ENCODE results near the gene ATP5F1E.
"Not testable (repeated sequence)": the region's sequence is repeated elsewhere in the genome, so short reads cannot be mapped to it uniquely, and the experiment has no call there.

The ATP5F1E gene

DNA sequence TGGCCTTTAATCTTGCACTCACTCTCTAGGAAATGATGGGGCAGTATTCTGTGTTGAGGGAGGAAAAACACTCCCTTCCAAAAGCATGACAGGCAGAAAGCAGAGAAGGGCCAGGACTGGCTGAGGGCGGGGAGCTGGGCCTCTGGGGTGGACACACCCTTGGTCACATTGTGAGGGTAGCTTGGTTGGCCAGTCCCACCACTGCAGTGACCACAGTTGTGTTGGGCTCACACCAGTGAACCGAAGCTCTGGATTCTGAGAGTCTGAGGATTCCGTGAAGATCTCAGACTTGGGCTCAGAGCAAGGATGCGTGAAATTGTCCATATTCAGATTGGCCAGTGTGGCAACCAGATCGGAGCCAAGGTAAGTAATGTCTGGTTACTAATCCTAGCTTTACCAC, 12.9 kb downstream of the ATP5F1E start, which contains the start of gene TUBB1:
Gene TUBB1 (plus strand): TSS at position 213 of the 400 bp plus-strand sequence. CDS start 94 bp downstream, at position 307.
- no peak for DNase-seq (ENCODE audit: low spot score)

DNA sequence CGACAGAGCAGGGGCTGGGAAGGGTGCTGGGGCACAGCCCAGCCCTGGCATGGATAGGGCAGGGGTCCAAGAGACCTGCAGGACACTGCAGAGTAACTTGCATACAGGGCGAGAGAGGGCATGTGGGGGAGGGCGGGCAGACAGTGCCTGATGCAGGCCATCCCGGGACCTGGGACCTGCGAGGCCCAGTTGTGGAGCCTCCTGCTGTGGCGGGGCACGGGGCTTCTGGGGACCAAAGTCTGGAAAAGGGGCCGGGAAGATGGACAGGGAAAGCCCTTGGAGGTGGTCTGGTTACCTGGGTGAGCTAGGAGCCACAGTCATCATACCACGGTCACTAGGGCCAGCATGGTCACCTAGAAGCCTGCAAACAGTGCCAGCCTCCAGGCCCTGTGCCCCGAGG, 13.3 kb downstream of the ATP5F1E start:
- no peak for DNase-seq (ENCODE audit: low spot score)

DNA sequence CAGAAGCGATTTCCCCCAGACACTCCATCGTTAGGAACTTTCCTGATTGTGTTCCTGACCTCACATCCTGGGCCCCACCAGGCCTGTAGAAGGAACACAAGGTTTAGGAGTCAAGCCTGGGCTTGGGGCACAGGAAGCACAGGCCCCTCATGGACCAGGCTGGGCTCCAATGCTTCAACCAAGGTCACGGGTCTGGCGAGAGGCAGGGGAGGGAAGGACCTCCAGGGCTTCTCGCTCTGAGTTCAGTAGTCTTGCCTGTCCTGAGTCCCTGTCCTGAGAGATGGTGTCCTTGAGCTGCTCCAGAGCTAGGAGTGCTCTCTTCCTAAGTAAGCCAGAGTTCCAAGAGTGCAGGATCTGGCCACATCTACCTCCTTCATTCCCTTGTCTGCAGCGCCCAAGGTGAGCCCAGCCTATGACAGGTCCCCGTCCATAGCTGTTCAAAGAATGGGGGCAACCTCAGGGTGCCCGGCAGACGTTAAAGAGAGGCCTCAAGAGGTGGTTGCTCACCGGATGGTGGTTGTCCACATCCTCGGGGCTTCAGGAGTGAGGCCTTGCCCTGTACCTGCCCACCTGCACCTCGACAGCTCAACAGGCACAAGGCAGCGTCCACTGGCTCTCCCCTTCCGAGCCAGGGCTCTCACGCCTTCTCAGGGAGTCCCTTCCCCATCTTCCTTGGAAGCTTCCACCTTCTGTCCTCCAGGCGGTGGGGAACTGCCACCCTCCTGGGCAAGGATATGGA, 14.5 kb downstream of the ATP5F1E start:
- DNase-seq (ENCODE audit: low spot score): no peak

DNA sequence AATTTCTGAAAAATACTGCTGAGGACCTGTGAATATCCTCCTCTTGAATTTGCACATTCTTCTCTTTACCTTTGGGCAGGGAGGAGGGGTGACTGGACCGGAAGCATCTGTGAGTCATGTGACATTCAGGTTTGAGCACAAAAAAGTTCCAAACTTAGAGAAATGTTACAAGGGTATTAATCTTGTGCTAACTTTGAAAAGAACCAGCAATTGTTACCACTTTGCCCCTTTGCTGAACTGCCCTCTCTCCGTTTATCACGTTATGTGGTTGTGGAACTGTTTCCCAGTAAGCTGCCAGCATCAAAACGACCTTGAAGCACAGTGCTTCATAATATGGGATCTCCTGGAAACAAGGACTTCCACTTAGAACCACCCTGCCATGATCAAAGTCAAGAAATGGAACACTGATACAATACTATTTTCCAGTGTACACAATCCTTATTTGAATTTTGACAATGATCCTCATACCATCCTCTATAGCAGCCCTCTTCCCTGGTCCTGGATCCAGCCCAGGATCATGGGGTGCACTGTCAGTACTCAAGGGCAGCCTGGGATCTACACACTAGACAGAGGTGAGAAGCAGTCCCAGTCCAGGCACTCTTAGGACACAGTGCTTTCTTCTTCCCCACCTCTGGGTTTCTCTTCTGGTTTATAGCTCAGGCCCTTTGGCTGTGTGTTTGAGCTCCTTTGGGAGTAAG, 15.2 kb downstream of the ATP5F1E start:
- DNase-seq (ENCODE audit: low spot score): no peak

DNA sequence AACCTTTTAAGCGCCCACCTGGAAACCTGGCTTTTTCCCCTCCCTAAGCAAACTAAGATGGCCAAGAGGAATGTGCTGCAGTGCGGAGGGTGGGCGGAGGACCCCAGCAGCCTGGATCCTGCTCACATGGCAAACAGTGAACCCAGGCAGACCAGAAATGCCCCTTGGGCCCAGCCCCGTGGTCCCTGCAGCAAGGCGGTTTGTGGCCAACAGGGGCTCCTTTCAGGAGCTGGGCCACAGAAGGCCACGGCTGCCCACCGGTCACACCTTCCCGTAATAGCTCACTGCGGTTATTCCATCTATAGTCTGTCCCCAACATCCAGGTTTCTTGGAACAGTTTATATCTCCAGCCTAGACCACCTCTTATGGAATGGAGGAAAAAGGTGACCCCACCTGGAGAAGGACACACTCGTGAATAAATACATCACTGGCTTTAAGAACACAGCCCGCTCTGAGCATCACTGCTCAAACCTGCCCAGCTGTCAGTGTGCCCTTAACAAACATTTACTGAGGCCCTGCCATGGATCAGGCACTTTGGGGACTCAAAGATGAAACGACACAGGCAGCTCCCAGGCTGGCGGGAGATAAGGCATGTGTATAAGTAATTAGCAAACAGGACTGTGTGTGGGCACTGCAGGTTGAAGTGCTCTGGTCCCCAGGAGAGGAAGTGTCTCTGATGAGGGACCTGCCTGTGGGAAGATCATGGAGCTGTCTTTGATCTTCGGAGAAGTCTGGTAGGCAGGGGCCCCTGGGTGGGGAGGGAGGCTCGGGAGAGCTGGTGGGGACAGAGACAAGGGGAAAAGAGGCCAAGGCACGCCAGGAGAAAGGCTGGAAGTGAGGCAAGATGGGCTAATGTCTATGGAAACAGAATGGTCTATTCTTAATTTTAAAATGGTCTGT, 16.1 kb downstream of the ATP5F1E start:
- DNase-seq (ENCODE audit: low spot score): no peak

DNA sequence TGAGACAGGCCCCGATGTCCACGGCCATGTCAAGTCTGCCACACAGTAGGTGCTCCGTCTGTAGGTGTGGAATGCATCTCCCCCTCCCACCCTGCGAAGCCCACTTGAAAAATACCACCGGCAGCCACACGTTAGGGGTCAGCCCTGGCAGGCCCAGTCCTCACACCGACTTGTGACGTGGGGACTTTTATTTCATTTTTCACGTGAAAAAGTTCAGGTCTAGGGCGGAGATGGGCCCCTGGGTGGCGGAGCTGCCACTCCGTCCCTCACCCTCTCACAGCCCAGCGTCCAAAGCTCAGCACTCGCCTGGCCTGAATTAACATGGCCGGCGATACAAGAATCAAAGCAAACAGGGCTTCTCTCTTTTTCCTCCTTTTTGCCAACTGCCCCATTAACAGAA, 16.7 kb downstream of the ATP5F1E start:
- no peak for DNase-seq (ENCODE audit: low spot score)

DNA sequence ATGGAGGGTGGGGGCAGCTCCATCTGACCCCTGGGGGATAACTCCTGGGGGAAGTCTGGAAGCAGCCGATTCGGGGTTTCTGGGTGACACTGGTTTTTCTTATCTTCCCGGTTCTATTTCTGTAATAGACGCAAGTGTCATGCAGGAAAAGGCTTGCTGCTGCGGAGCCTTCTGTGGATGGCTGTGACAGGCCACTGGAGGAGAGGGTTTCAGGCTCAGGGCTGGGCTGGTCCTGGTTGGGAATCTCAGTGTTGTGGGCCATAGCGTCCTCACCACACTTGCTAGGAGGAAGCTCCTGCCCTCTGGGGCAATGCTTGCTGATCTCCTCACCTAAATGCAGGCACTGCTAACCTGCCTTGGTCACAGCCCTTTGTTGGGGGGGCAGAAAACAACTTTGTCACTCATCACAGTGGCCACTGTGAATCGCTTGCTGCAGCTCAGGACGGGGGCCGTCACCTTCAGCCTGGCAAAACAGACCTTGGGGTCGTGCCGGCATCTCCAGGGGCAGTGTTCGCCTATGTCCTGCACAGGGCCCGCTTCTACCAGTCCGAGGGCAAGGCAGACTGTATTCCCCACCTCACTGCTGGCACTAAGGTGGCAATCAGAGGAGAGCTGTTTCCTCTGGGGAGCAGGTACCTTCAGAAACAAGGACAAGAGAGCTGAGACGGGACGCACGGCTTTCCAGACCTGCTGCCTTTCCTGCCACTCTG, 17.3 kb downstream of the ATP5F1E start:
- no peak for DNase-seq (ENCODE audit: low spot score)

DNA sequence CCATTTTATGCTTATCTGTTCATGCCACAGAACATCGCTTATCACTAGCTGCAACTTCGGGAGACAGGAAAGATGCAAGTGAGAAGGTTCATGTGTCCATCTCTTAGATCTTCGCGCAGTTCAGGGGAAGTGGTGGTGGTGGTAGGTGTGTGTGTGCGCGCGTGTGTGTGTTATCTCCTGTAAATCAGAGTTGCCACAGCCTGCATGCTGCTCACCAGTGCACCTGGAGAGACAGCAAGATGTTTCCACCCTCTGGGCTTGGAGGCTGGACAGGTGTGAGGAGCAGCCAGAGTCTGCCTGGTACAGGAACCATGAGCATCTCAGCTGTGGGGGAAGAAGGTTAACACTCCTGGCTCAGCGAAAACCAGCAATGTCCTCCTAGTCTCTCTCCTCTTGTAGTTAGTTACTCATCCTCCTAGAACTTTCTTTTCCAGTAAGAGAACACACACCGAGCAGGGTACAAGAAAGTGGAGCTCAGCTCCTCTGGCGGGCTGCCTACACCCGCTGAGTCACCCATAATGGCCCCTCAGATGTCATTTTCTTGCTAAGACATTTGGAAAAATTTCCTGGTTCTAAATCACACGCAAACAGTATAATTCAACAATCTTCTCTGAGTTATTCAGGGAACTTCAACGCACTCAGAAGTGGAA, 18.1 kb downstream of the ATP5F1E start:
- no peak for DNase-seq (ENCODE audit: low spot score)

DNA sequence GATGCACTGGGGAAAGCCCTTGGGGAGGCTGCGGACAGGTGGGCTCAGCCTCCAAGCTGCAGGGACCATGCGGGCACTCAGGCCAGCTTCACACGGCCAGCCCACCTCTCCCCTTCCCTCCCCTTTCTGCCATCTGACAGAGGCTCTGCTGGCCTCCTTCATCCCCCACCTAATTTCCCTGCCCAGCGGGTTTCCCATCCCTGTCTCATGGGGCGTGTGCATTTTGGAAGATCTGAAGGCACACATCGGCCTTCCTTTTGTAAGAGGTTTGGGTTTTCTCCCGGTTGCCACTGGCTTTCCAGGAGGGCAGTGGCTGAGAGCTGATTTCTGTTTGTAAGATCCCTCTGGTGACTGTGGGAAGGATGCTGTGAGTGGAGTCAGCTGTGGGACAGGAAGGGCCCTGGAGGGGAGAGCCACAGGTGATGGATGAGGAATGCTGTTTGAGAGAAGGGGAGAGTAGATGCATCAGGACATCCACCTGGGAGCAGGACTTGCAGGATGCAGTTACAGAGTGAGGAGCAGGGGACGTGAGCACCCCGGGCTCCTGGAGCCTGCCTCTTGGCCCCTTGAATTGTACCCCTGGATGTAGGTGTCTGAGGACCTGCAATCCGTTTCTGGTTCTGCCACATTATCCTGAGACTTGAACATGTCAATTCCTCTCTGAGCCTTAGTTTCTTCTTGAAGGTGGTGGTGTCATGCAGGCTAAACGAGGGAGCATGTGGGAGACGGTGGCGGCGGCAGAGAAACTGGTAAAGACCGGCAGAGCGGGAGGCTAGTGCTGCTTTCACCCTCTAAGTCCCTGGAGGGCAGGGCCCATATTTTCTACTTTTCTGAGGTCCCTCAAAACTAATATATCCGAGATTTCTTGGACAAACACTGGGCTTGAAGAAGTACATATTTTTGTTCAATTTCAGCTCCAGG, 18.8 kb downstream of the ATP5F1E start:
- DNase-seq (ENCODE audit: low spot score): no peak

DNA sequence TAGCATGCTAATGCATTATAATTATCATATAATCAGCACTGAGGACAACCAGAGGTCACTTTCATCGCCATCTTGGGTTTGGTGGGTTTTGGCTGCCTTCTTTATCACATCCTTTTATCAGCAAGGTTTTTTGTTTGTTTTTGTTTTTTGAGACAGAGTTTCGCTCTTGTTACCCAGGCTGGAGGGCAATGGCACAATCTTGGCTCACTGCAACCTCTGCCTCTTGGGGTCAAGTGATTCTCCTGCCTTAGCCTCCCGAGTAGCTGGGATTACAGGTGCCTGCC, 20.3 kb downstream of the ATP5F1E start:
- not testable (repeated sequence) for DNase-seq (ENCODE audit: low spot score)

DNA sequence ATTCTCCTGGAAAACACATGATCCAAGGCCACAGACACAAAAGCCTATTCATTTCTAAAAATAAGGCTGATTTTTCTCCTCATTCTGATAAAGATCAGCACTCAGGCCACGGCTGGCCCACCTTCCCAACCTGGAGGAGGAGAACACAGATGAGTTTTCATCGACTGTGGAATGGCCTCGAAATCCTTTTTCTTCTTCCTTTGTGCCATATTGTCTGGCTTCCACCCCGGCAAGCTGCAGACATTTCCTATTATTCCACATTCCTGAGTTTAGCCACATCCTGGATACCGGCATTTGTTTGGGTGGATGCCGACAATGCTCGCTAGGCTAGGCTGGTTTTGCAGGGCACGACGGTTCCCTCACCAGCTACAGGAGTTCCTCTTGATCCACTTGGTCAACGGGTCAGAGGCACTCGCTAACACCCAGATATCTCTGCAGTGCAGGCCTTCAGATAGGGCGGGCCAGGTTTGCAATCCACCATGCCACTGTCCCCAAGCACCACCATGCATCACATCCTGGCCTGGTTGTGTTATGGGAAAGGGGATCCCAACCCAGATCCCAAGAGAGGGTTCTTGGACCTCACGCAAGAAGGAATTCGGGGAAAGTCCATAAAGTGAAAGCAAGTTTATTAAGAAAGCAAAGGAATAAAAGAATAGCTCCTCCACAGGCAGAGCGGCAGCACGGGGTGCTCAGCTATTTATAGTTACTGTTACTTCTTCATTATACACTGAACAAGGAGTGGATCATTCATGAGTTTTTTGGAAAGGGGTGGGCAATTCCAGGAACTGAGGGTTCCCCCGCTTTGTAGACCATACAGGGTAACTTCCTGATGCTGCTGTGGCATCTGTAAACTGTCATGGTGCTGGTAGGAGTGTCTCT, 20.9 kb downstream of the ATP5F1E start:
- no peak for DNase-seq (ENCODE audit: low spot score)

DNA sequence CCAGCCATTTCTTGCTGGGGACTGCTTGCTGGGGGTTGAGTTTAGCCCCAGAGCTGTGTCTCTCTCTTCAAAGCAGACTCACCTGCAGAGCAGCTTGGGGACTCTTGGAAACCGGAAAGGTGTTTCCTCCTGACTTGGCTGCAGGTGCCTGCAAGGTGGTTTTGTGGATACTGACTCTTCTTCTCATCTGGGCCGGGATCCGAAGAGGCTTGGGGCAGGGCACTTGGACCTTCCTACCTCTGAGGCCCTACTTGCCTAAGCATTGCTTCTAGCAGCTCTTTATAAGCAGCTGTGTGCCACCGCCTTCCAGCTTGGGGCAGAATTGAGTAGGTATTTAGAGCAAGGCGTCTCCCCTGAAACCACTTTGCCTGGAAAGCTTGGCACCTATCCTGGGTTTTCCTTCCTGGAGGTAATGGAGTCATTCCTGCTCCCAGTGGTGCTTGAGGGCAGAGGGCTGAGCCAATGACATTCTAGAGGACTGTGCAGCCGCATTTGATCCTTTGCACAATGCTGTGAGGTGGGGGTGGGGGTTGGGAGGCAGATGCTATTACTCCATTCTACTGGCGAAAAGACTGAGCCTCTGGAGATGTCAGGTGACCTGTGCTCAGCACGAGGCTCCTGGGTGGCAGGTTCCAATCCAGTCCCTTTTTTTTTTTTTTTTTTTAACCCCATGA, 21.7 kb downstream of the ATP5F1E start:
- no peak for DNase-seq (ENCODE audit: low spot score)

DNA sequence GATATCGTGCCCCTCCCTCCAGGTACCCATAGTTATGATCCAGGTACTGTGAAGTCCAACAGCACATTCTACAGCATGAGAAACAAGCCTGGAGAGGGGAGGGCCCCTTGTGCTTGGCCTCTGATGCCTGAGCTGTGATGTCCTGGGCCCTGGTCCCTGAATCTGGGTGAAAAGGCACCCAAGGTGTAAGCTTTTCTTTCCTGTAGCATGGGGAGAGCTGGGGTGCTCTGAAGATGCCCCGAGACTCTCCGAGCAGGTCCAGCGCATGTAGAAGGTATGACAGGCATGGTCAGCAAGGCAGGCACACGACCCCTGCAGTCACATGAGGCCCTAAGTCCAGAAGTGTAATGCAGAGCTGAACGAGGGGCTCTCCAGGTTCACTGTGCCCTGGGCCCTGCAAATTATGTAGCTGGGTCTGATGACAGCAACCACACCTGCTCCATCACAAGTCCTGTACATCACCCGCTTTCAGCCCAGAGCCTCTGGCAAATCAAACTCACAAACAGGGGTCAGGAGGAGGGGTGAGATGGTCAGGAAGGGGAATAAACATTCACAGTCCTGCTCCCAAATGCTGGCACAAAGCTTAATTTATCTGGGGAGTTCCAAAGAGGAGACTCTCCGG, 23.3 kb downstream of the ATP5F1E start:
- no peak for DNase-seq (ENCODE audit: low spot score)

DNA sequence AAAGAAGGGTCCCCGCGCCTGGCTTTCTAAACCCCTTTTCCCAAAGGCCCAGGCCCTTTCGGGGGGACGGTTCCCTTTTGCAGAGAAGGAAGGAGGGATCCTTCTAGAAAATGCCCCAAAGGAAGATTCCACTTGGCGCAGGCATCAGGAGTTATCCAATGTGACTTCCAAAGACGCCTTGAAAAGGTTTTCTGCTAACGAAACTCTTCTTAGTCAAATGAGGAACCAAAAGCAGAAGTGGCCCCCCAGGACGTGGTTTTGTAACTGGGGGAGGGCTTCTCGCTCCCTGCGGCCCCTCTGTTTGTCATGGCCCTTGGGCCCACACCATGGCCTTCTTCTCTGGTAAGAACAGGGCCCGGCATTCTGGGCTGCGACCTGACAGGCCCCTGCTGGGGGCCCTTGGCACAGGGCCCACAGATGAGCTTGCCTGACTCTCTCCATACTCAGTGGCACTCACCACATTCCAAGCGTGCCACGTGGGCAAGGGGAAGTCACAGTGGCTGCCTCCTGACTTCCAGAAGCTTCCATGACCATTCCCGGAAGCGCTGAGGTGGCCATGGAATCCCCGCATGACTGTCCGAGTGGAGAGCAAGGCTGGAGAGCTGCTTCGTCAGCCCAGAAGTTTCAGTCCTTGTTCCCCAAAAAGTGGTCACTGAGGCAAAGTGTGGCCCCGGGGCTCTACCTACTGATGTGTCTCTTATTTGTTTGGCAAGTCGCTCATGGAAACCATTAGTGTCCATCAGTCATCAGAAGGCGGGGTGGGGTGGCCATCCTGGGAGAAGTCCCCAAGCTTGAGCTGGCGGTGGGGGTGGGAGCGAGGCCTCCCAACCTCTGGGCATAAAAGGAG, 24.2 kb downstream of the ATP5F1E start:
- DNase-seq (ENCODE audit: low spot score): no peak

DNA sequence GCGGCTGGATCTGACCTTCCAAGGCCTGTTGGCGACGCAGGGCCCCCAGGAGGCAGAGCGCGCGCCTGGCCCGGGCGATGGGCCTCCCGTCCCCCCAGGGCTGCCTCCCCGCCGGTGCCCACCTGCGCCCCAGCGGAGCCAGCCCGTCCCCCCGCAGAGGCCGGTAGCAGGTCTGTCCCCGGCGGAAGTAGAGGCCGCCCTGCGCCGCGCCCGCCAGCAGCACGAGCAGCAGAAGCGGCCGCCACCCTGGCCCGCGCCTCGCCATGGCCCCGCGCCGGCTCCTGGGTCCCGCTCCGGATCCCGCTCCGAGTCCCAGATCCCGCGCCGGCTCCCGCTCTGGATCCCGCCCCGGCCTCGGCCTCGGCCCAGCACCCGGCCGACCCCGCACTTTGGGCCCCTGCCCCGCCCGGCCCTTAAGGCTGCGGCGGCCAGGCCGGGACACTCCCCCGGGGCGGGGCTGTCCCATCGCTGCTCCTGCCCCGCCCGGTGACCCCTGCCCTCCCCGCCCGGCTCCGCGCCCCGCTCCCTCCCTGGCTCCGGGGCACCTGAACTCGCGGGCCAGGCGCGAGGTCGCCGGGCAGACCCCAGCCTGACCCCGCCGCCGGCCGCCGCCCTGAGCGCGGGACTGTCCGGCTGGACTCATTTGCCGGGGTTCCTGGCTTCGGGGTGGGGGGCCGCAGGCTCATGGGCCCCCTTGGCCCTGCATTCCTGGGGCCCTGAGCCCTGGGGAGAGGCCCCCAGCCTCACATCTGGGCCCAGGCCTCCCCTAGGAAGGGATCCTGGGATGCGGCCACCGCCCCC, 25.1 kb downstream of the ATP5F1E start, which contains the start of gene CTSZ:
Gene CTSZ (minus strand): TSS at position 391 of the 801 bp plus-strand sequence. CDS start 126 bp downstream, at position 265.
- DNase-seq (ENCODE audit: low spot score): peak; percentile 79

DNA sequence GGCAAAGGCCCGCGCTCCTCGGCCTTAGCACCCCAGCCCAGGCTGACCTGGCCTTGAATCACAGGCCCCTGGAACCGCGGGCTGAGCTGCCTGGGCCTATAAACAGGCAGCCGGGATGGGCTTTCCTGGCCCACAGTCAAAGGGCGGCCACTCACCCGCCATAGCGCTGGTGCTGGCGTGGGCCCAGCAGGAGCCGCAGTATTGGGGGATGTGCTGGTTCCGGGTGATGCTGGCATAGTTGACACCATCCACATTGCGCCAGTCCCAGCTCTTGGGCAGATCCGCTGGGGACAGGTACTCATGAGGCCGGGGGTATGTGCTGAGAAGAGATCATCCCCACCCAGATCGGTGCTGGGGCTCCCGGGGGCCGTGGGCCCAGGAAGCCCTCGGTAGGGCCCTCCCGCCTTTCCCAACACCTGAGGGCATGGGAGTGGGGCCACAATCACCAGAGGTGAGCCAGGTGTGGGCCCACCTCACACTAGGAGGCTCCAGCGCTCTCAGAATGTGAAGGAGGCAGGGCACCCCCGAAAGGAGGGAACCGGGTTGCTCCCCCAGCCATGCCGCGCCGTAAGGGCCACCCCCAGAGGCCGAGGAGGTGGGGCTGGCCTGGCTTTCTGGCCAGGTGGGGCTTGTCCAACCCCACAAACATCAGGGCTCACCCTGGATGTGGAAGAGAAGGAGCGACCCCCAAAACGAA, 25.8 kb downstream of the ATP5F1E start:
- no peak for DNase-seq (ENCODE audit: low spot score)

Data from ecto neural progenitor cell (in vitro differentiated cells).